AG04449 (cell line): Measurements from ENCODE around the gene PARP4.
"Not testable (repeated sequence)": the region's sequence is repeated elsewhere in the genome, so short reads cannot be mapped to it uniquely, and the experiment has no call there.

Source experiments
- CTCF ChIA-PET: fragments of 350-600 bp; formaldehyde crosslinking; extraction: SDS; loops from one replicate; lab custom pipeline; 2021; ENCODE audit warnings: antibody characterized with exemption; lab: Yijun Ruan, JAX
- POLR2A ChIA-PET: fragments of 400-600, 350-600 bp; formaldehyde crosslinking; extraction: SDS; loops from one replicate; lab custom pipeline; 2020; ENCODE audit warnings: antibody characterized with exemption, inconsistent platforms; lab: Yijun Ruan, JAX
- DNase-seq: peaks from one replicate; pipeline ENCODE4 v3.0.0-alpha.2; 2010; ENCODE audit warnings: low read depth, low spot score
- H3K4me3 ChIP-seq: 2 replicates; pipeline ENCODE4 v1.5.1; 2011; ENCODE audit warnings: low read depth, mild to moderate bottlenecking, control low read depth, low read length
- TF ChIP-seq, protein P1 (sequence below): IDR thresholded peaks from one replicate; pipeline ENCODE4 v1.5.1; 2011; ENCODE audit warnings: mild to moderate bottlenecking, moderate library complexity, low read length, control low read depth, inconsistent platforms; ENCODE audit not compliant: insufficient read depth; ENCODE audit errors: missing control alignments

The PARP4 gene

DNA sequence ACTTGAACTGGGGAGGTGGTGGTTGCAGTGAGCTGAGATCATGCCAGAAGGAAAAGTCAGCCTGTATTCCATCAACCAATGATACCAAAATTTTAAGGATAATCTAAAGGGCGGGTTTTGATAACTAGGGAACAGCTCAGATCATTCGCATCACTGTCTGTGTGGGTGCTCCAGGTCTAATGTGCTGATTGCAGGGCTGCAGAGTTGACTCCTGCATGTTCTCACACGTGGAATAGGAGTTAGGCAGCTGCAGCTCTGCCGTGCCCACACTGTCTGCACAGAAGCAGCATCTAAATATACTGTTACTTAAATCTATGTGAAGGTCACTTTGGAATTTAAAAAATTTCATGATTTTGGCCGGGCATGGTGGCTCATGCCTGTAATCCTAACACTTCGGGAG, 4.3 kb upstream of the PARP4 start:
- POLR2A ChIA-PET = no interaction called here
- TF ChIP-seq, protein P1, sequence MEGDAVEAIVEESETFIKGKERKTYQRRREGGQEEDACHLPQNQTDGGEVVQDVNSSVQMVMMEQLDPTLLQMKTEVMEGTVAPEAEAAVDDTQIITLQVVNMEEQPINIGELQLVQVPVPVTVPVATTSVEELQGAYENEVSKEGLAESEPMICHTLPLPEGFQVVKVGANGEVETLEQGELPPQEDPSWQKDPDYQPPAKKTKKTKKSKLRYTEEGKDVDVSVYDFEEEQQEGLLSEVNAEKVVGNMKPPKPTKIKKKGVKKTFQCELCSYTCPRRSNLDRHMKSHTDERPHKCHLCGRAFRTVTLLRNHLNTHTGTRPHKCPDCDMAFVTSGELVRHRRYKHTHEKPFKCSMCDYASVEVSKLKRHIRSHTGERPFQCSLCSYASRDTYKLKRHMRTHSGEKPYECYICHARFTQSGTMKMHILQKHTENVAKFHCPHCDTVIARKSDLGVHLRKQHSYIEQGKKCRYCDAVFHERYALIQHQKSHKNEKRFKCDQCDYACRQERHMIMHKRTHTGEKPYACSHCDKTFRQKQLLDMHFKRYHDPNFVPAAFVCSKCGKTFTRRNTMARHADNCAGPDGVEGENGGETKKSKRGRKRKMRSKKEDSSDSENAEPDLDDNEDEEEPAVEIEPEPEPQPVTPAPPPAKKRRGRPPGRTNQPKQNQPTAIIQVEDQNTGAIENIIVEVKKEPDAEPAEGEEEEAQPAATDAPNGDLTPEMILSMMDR = no peak
- CTCF ChIA-PET = no interaction called here

DNA sequence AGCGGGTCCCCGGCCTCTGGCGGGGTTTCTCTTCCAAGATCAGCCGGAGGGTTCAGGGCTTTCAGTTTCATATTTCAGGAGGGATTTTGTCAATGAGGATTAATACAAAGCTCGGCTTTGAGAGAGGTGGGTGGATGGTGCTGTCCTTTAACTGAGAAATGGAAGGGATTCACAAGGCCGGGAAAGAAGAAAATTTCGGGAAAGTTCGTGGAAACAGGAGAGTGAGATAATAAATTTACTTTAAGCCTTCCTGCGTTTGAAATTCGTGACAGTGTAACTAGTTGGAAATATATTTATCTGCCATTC, 283 bp upstream of the PARP4 start:
- peak overlapping the region; percentile 95 for H3K4me3 ChIP-seq
- DNase-seq = no peak
- ChIA-PET CTCF (no interaction called here), POLR2A (interaction anchor here (1.0 kb wide), 1 partner anchor 10 kb away, joined by 3 read pairs; no protein-coding TSS in a partner anchor)
- TF ChIP-seq, protein P1 = no peak

More for the DNA sequence above, 4.3 kb upstream of the PARP4 start:
- no peak overlapping the region for H3K4me3 ChIP-seq
- DNase-seq = no peak

DNA sequence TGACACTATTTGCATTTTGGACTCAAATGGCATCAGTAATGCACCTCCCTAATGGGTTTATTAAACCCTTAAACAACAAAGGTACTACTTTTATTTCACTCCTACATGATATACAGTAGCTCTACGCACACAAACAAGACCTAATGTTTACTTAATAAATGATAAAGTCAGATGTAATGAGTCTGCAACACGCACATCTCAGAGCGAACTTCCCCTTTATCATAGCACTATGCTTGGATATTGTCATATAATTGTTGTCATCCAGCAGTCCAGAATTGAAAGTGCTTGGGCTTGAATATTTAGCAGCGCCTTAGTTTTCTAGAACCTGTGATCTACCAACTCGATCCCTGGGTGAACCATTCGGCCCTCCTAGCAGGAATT, 772 bp downstream of the PARP4 start:
- TF ChIP-seq, protein P1 = no peak
- ChIA-PET CTCF (no interaction called here), POLR2A (interaction anchor here (1.3 kb wide), 1 partner anchor 9 kb away, joined by 7 read pairs; no protein-coding TSS in a partner anchor)
- no peak for DNase-seq
- peak overlapping the region; percentile 95 for H3K4me3 ChIP-seq

DNA sequence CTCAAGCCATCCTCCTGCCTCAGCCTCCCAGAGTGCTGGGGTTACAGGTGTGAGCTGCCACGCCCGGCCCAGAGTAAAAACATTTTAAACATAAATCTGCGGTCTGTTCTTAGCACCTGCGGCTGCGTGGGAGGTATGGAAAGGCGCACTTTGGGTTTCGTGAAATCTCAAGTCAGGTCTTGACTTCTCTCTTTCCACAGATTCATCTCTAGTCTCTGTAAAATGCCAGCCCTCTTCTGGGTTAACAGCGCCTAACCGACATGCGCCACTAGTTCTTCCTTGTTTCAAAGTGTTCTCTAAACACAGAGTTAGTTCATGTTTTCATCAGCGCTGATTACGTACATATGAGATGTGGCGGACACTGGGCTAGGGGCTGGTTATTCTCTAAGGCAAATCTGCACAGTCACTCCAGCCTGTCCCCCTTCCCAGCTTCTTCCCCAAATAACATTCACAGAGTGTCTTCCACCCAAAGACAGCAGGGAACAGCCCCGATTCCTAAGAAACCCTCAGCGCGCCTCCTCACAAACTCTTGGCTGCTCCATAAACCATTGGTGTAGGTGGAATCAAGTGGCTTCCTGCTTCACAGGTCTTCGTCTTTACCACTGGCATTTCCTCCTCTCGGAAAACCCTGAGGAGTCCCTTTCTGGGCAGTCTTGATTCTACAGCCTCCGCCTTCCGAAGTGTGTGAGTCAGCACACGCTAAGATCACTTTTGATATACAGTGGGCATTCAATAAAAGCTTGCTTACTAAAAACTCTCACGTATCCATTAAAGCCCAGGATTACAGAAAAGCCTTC, 1.4 kb downstream of the PARP4 start:
- CTCF ChIA-PET = no interaction called here
- POLR2A ChIA-PET = interaction anchor here (1.3 kb wide), 1 partner anchor 8 kb away, joined by 7 read pairs; no protein-coding TSS in a partner anchor
- TF ChIP-seq, protein P1 = no peak
- peak; percentile 54 for DNase-seq
- H3K4me3 ChIP-seq = peak overlapping the region; percentile 95

DNA sequence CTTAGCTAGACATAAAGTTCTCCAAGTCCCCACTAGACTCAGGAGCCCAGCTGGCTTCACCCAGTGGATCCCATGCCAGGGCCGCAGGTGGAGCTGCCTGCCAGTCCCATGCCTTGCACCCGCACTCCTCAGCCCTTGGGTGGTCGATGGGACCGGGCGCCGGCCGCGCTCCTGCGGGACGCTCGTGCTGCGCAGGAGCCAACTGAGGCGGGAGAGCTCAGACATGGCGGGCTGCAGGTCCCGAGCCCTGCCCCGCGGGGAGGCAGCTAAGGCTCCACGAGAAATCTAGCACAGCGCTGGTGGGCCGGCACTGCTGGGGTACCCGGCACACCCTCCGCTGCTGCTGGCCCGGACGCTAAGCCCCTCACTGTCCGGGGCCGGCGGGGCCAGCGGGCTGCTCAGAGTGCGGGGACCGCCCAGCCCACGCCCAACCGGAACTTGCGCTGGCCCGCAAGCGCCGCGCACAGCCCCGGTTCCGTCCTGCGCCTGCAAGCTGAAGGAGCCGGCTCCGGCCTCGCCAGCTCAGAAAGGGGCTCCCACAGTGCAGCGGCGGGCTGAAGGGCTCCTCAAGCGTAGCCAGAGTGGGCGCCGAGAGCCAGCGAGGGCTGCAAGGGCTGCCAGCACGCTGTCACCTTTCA, 5.8 kb downstream of the PARP4 start:
- POLR2A ChIA-PET = interaction anchor here (0.6 kb wide), 1 partner anchor 147 kb away, joined by 3 read pairs; no protein-coding TSS in a partner anchor
- DNase-seq = no peak
- no peak overlapping the region for H3K4me3 ChIP-seq
- CTCF ChIA-PET = no interaction called here
- TF ChIP-seq, protein P1 = no peak

DNA sequence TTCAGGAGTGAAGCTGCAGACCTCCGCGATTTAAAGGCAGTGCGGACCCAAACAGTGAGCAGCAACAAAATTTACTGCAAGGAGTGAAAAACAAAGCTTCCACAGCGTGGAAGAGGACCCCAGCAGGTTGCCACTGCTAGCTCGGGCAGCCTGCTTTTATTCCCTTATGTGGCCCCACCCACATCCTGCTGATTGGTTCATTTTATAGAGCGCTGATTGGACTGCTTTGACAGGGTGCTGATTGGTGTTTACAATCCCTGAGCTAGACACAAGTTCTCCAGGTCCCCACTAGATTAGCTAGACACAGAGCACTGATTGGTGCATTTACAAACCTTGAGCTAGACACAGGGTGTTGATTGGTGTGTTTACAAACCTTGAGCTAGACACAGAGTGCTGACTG, 6.3 kb downstream of the PARP4 start:
- DNase-seq, H3K4me3 ChIP-seq, CTCF ChIA-PET, POLR2A ChIA-PET: not testable (repeated sequence)

DNA sequence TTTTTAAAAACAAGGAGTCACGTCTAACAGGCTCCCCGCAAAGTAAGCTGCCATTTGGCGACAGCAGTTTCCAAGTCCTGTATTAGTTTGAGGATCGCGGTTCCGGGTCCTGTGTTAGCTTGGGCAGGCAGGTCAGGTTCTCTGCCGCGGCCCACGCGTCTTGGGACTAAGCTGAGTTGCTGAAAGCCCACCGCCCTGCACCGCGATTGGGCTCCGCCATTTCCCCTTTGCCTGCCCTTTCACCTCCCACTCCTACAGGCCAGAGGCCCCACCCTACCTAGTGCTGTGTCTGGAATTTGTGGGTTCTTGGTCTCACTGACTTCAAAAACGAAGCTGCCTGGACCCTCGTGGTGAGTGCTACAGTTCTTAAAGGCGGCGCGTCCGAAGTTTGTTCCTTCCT, 6.8 kb downstream of the PARP4 start:
- TF ChIP-seq, protein P1 = no peak
- CTCF ChIA-PET = no interaction called here
- DNase-seq = no peak
- POLR2A ChIA-PET = no interaction called here
- no peak overlapping the region for H3K4me3 ChIP-seq
